ELR (cell line): Measurements from ENCODE around the gene TNK2.
"Not testable (repeated sequence)": the region's sequence is repeated elsewhere in the genome, so short reads cannot be mapped to it uniquely, and the experiment has no call there.

Experiments
- DNase-seq: peaks from one replicate; pipeline ENCODE4 v3.0.0-alpha.2; 2015; ENCODE audit warnings: low read depth

TNK2 gene

DNA sequence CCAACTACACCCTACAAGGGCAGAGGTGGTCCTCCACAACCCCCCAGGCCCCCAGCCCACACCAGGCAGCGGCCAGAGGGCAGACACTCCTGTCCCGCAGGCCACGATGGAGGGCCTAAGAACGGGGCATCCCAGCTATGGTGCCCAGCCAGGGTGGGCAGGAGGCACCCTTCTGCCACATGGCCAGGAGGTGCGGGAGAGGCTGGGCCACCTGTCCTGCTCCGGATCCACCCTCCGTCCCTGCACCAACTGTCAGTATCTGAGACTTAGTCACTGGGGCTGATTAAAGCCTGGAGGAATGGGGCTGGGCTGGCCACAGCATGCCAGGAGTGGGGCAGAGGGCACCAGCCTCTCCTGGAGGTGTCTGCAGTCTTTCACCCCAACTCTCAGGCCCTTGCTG is 37.9 kb downstream of the TNK2 start:
- DNase-seq, result peak; percentile 61

DNA sequence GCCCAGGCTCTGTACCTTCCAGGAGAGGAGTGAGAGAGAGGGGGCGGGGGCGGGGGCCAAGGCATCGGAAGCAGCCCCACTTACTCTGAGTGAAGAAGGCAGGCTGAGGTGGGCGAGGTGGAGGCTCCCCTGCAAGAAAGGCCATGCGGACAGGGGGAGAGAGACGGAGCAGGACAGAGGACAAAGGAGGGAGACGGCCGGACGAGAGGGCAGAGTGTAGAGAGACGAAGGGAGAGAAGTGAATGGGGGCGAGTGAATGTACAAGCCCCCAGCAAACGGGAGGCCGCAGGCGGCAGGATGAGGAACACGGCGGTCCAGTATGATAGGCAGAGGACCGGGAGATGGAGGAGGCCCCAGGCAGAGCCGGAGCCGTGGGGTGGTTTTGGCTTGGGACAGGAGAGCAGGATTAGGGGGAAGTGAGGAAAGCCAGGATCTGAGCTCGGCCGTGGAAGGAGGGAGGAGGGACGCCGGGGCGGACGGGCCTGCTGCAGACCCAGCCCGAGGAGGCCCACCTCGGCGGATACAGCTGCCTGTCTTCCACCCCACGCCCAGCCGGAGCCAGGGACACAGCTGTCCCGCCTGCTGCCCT is 38.8 kb downstream of the TNK2 start:
- DNase-seq, result no peak

DNA sequence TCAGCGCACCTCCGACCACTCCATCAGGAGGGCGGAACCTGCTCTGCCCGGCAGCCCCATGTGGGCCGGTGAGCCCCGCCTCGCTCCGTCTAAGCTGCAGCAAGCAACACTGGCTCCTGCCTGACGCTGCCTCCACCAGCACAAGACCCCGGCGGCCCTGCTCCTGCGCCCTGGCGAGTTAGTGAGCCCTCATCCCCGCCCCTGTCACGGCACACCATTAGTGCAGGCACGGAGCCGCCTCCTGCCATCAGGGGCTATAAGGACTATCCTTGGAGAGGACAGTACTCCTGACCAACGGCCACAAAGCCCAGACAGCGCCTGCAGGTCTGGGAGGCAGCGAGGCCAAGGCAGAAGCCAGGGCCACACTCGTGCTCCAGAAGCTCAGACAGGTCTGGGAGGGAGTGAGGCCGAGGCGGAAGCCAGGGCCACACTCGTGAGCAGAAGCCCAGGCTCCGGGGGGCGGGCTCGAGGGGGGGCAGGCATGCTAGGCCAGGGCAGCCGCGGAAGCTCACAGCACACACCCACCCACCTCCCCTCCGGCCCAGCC is 39.4 kb downstream of the TNK2 start:
- no peak for DNase-seq

DNA sequence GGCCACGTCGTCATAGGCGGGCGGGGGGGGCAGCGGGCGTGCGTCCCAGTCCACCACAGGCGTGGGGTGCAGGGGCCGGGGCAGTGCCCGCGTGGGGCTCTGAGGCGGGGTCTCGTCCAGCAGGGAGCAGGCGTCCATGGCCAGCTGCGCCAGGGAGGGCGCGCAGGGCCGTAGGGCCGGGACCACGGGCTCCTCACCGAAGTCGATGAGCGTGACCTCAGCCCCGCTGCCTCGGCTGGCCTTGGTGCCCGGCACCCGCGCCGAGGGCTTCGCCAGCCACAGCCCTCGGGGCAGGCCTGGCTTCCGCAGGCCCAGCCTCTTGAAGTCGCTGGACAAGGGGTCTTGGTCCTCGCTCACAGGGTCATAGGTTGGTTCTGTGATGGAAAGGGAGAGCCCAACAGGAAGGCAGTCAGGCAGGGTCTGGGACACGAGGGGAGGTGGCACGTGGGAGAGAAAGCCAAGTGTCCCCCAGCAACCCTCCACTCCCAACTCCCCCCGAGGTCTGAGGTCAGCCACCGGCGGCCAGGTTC is 40.0 kb downstream of the TNK2 start:
- no peak for DNase-seq

DNA sequence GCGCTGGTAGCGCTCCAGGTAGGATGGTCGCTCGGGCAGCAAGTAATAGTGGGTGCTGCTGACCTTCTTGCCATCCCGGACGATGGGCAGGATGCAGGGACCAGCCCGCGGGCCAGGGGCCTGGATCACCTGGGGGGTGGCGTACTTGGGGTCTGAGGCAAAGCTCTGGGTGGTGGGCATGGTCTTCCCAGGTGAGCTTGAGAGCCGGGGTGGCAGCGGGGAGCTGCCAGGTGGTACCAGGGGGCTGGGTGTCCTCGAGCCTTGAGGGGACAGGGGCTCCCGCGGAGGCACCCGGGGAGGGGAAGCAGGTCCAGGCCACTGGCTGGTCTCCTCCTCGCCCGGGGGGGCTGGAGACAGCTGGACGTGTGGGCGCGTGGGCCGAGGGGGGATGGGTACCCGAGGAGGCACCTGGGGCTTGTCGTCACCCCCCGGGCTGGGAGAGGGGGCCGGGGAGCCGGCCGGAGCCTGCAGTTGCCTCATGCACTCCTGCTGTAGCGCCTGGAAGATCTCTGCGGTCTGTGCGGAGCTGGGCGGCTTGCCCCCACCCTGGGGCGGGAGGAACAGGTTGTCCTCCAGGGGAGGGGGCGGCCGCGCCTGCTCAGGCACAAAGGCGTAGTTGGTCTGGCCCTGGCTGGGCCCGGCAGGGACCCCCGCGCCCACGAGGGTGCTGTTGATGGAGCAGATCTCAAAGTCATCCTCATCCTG is 40.6 kb downstream of the TNK2 start:
- no peak for DNase-seq

DNA sequence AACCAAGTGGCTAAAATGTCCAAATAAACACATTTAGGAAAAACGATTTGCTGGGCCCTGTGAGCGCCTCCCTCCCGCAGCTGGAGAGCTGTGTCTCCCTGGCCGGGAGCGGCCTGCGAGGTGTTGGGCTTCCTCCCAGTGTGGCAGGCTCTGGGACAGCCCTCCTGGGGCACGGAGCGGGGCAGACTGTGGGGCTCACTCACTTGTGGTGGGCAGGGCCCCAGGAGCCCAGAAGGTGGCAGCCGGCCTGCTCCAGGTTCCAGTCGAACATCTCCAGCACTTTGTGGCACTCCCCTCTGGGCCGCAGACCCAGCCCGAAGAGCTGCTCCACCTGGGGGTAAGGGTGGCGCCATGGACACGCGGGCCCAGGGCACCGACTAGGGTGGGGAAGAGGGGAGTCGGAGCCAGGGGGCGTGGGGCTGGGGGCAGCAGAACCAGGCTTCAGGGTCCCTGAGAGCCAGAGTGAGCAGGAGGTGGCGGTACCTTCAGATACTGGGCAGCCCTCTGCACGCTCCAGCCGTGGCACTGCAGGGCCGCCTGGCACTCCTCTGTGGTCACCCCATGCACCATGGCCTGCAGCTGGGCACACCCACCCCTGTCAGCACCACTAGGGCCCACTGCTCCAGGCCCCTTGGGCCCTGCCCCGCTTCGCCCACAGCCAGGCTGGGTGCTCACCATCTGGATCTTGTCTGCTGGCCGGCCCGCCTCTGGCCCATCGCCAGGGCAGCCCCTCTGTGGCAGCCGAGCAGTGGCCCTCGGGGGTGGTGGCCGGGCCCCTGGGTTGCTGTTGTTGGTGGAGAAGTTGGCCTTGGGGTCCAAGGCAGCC is 41.5 kb downstream of the TNK2 start:
- DNase-seq, result no peak

DNA sequence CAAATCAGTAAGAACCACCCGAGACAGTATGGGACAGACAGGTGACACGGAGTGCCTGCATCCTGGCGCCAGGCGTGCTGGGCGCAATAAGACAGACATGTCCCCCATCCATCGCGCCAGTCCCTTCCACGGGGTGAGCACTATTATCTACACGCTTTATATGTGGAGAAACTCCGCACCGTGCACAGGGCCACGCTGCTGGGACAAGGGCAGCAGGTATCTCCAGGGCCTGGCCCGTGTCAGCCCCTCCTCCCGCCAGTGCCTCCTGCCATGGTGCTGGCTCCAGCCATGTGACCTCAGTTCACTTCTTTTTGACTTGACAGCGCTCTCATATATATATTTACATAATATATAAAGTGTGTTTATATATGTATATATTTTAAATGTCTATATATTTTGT is 42.6 kb downstream of the TNK2 start:
- DNase-seq, result no peak

DNA sequence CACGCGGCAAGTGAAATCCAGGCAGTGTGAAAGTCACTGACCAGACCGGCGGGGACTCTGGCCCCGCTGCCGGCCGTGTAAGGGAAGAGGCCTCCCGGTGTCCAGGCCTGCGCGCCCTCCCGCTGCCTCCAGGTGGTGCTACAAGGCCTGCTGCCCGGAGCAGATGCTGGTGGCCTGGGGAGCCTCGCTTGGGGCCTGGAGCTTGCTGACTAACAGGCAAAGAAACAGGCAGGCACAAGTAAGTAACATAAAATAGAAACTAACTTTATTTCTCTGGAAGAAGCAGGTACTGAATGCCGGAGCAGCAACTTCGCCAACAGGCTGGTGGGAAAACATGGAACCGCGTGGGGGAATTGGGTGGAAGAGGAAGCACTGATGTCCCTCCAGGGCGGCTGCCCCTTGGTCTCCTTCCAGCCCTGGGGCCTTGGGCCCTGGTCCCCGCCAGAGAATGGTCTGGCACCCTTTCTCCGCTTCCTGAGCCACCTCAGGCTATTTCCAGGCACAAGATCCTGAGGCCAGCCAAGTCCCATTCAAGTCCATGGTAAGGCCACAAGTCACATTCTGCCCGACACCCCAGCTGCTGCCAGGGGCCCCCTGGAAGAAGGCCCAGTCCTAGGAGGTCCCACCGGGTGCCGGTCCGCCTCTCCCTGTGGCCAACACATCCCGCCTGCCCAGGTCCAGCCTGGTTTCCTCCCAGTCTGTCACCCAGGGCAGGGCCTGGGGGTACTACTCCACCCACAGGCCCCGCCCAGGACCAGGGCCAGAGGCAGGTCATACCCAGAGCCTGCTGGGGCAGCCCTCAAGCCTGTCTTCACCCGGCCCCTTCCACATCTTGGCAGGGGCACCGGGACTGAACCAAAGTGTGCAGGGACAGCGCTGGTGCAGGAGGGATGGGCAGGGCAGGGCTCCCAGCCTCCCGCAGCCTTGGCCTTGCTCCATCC is 45.0 kb downstream of the TNK2 start:
- peak; percentile 89 for DNase-seq

DNA sequence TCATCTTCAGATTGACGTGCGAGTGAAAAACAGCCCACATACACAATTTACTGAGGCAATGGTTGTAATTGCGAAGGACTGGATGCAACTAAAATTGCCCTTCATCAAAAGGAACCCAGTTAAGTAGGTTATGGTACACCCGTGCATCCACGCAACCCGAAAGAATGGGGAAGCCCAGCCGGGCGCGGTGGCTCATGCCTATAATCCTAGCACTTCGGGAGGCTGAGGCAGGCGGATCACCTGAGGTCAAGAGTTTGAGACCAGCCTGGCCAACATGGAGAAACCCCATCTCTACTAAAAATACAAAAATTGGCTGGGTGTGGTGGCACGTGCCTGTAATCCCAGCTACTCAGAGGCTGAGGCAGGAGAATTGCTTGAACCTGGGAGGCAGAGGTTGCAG is 46.0 kb downstream of the TNK2 start:
- DNase-seq, result not testable (repeated sequence)

DNA sequence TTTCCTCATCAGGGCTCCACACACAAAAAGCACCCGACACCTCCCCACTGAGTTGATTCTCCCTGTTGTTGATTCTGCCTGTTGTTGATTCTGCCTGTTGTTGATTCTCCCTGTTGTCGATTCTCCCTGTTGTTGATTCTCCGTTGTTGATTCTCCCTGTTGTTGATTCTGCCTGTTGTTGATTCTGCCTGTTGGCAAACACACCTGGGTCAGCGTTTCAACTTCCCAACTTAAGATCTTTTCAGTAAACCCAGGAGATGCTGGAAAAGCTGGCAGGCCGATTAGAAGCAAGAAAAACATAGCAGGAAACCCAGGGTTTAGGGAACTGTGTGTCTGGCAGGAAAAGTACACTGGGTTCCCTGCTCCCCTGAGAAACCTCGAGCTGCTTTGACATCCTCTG is 47.9 kb downstream of the TNK2 start:
- DNase-seq, result no peak

DNA sequence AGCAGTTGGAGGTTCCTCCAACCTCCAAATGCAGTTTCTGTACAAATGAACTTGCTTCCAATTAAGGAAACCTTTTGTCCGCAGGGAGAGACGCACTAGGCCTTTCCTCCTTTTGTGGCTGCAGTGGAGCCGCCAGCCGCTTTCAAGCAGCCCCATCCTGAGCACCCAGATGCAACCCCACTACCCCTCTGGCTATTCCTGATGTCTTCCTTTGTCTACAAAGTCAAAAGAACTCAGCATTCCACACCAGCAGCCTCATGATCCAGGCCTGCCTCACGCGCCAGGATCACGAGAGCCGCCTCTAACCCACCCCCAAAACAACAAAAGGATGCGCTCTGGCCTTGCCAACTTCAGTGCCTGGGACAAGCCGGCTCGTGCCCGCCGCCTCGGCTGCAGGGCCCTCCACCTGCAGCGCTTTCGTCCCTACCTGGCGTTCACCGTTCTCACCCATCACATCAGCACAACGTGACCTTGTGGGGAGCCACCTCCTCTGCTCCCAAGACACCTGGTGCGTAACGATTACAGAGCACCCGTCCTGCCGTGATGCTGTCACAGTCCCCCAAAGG is 48.4 kb downstream of the TNK2 start:
- no peak for DNase-seq

DNA sequence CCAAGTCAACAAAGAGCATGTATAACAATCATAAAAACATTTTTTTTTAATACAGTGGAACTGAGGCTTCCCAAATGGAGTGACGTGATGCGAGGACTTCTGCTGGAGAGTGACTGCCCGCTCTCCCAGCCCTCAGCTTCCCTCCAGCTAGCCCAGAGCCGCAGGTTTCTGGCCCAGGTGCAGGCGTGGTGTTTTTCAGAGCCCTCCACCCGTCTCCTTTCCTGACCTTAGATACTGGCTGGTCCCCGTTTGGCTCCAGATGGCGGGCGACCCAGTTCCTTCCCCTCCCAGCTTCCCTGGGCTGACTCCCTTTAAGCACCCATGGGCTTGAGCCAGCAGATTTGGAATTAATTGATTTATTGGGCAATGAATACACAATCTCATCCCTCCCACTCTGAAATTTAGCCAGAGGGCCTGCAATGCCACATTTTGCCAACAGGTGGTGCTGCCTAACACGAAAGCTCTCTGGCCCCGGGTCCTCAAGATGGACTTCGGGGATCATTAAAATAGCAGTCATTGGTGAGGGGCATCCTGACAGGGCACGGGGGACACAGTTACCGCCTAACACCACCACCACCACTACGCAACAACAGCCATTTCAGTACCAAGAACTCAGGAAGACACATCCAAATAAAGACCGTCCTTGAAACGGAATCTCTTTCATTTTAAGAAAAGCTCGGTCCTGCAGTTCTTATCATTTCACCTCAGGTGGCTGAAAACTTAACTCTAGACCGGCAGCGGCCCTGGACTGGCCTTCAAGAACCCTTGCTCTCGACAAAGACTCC is 49.1 kb downstream of the TNK2 start:
- DNase-seq, result peak; percentile 75

DNA sequence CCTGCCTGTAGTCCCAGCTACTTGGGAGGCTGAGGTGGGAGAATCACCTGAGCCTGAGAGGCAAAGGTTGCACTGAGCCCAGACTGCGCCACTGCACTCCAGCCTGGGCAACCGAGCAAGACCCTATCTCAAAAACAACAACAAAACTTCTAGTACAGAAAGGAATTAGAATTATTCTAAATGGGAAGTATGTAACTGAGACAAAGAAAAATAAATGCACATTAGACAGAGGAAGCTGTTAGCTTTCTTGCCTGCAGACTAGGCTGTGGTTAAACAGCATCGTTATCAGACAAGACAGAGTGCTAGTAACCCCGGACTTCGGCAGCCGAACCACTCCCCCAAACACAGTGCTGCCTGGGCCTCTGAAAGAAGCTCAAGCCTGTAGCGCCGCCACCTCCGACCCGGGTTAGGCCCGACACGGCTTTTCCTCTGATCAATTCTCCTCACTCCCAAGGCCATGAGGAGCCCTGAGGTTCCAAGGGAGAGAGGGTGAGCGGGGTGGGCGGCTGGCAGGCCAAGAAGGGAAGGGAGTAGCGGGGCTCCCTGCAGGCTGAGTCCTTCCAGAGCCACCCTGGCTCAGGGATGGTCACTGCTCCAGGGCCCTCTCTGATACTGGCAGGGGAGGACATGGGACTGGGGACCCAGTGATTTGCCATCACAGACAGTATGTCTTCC is 51.8 kb downstream of the TNK2 start:
- DNase-seq, result no peak

DNA sequence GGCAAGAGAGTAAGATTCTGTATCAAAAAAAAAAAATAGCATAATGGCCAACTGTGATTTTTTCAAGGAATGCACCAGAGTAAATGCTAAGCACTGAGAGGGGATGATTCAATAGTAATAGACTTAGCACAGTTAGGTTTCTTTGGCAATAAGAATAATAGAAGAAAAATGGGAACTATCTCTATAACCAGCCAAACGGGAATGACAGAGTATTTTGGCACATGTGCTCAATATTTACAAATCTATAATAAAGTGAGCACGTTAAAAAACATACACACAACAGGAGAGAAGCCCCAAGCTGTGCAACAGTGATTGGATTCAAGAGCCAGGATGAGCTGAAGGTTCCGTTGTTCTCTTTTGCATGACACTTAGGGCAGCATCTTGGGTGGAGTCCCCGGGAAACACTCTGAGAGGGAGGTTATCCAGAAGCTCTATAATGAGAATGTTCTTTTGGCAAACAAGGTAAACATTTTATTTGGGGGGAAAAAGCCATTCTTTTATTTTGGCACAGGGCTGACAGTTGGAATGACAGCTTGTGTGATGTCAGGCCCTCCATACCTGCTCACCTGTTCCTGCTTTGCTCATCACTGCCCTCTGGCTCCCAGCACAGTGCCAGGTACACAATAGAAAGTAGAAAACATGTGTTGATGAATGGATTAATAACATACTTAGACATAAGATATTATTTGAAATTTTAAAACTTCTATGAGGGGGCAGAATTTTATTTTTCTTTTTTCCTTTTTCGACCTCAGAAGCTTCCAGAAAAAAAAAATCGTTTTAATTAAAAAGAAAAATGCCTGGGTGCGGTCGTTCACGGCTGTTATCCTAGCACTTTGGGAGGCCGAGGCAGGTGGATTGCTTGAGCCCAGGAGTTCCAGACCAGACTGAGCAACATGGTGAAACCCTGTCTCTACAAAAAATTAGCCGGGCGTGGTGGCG is 52.6 kb downstream of the TNK2 start:
- DNase-seq, result no peak

DNA sequence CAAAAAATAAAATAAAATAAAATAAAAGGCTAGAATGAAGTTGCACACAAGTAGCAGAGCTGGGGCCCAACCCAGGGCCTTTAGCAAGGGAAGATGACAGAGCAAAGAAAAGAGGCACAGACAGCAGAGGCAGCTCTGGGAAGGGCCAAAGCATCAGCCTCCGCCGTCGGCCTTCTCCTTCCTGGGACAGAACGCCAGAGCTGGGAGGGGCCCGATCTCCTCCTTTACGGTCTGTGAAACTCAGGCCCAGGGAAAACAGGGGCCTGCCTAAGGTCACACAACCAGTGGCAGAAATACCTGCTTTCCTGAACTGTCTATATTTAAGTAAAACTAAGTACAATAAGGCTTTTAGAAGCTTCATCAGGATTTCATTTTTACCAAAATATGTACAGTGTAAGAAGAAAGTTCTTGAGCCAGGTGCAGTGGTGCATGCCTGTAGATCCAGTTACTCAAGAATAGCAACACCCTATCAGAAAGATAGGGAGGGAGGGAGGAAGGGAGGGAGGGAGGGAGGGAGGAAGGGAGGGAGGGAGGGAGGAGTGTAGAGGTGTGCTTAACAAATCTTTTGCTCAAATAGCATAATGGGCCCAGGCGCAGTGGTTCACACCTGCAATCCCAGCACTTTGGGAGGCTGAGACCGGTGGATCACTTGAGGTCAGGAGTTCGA is 53.6 kb downstream of the TNK2 start:
- no peak for DNase-seq

DNA sequence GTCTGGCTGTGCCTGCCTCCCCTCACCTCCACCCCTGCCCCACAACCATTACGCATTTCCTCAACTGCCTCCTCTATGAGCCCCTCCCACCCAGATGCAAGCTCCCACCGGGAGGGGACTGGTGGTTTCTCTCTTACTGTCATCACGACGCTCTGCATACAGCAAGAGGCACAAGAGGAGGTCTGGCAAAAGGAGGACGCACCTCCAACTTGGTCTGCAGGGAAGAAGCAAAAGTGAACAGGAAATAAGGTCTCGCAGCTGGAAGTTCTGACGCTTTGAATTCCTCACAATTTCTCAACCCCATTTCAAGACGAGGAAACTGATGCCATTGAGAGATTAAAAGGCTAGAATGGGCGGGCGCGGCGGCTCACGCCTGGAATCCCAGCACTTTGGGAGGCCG is 54.4 kb downstream of the TNK2 start:
- DNase-seq, result no peak

DNA sequence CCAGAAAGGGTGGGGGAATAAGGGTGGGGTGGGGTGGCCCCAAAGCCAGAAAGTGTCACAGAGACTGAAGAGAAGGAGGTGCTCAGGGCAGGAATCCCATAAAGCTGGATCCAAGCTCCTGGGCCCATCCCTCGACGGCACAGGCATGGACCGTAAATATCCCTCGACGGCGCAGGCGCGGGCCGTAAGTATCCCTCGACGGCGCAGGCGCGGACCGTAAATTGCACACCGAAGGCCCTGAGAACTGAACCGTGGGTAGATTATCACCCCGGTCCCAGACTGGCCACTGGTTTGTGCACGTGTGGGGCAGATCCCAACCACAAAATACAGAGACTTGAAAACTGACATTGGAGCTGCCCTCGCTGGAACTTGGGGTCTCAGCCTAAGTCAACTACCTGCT is 55.3 kb downstream of the TNK2 start:
- no peak for DNase-seq
